GM20431 (cell line): ENCODE data around the gene HYCC2.
"Not testable (repeated sequence)": the region's sequence is repeated elsewhere in the genome, so short reads cannot be mapped to it uniquely, and the experiment has no call there.

ENCODE experiments used
- in situ Hi-C: fragments of 300-500 bp; cut with MseI, MboI; formaldehyde crosslinking; loops from one replicate; pipeline ENCODE4 v1.15.0; 2020; ENCODE audit warnings: low sequenced_read_pairs; ENCODE audit not compliant: unreplicated experiment

HYCC2 gene

GRCh38 chr2:201071479-201072200, at the start of gene HYCC2, which contains the start of gene NDUFB3:
Gene HYCC2 (minus strand): TSS chr2:201071671. CDS start chr2:201024009, 47,662 bp downstream.
Gene NDUFB3 (plus strand): TSS chr2:201072001. CDS start chr2:201078883, 6,882 bp downstream.
- in situ Hi-C loops: no loop called here

DNA sequence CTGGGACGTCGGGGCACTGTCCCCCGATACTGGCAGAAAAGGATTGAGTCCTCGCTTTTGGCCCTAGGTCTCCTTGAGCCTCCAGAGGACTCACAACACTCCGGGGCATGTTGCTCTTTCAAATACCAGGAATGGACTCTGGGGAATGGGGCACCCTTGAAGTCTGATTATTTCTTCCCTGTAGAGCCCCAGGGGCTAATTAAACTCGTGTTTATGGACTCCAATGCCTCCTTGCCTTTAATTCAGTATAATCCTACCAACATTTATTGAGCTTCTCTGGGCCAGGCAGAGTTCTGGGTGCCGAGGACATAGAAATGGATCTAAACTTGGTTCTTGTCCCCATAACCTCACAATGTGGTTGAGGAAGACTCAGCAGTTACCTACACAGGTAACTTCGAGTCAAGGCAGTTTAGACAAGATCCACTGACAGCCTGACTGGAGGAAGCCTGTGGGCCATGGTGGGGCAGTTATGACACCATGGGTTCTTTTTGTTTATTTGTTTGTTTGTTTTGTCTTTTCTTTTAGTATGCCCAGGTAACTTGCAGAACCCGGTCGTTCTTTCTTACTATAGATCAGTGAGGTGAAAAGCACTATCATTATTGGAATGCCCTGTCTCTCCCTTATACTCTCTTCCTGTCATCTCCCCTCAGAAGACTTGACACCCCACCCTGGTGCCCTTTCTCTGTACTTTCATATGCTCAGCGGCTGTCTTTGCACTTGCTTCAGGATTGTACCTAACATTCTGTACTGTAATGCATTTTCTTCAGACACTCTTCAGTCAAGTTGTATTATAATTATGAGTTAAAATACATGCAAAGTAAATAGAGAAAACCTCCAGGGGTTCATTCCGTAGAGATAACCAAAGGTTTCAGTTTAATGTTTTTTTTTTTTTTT, 47.7 kb upstream of the HYCC2 start:
- in situ Hi-C loops: no loop called here

DNA sequence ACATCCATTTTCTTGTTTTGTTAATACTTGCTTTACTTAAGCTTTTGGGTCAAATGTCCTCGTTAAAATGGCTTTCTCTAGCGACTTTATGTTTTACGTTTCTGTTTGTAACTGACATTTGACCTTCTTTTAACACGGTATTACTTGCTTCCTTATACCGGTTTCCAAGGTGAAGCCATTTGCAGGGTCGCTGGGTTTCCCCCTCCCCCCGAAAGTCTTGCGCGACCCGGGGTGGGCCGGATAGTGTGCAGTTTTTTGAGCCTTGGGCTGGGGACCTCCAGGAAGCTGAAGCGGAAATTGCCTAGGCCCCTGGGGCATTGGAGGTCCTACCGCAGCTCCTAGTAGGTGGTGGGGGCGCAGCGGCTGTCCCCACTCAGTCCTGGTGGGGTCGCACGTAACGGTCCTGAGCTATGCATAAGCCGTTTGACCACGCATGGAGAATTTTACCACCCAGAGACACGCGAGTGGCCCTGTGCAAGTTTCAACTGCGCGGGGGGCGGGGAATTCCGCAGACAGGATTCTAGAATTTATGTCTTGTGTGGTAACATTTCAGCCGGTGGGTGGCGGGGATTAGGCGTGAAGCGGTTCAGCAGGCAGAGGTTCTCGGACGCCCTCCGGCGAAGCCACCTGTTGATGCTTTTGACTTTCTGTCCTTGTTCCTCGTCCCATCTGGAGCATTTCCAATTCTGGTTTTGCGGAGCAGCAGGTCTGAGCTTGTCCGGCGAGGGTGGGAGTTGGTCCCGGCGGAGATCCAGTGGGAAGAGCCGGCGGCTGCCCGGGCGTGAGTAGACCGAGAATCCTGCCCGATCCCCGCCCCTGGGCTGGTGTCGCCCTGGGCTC, 46.9 kb upstream of the HYCC2 start:
- in situ Hi-C loops: no loop called here

DNA sequence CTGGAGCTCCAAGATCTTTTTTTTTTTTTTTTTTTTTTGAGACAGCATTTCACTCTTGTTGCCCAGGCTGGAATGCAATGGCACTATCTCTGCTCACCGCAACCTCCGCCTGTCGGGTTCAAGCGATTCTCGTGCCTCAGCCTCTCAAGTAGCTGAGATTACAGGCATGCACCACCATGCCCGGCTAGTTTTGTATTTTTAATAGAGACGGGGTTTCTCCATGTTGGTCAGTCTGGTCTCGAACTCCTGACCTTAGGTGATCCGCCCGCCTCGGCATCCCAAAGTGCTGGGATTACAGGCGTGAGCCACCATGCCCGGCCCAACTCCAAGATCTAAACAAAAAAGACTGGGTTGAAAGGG, 46.2 kb upstream of the HYCC2 start:
- in situ Hi-C loops: not testable (repeated sequence)

GRCh38 chr2:201116959-201117734, 45.7 kb upstream of the HYCC2 start:
- in situ Hi-C loops: no loop called here

DNA sequence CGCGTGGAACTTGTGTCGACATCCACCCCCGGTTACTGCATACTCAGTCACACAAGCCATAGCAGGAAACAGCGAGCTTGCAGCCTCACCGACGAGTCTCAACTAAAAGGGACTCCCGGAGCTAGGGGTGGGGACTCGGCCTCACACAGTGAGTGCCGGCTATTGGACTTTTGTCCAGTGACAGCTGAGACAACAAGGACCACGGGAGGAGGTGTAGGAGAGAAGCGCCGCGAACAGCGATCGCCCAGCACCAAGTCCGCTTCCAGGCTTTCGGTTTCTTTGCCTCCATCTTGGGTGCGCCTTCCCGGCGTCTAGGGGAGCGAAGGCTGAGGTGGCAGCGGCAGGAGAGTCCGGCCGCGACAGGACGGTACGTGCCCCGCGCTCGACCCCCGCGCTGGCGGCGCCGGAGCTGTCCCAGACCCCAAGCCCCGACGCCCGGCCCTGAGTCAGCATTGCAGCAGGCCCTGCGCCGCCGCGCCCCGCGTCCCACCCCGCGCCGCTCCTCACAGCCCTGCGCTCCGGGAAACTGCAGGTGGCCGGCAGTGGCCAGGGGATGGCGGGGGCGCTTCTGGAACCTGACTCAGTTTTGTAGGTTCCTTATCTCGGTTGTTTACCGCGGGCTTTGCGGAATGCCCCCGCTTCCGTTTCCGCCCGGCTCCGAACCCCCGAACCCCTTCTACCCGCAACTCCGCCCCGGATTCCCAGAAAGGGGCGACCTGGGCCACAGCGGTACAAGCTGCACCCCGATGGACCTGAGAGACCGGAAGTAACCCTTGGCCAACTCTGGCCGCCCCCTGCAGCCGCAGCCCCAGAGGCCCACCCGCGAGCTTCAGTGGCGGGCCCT, 44.9 kb upstream of the HYCC2 start, which contains the start of gene CFLAR:
Gene CFLAR, plus strand, starts transcription at position 50 of the 844 bp plus-strand sequence. CDS start 13,702 bp downstream, outside the sequence.
- in situ Hi-C loops: no loop called here

GRCh38 chr2:201114846-201115245, 43.4 kb upstream of the HYCC2 start:
- in situ Hi-C loops: no loop called here

DNA sequence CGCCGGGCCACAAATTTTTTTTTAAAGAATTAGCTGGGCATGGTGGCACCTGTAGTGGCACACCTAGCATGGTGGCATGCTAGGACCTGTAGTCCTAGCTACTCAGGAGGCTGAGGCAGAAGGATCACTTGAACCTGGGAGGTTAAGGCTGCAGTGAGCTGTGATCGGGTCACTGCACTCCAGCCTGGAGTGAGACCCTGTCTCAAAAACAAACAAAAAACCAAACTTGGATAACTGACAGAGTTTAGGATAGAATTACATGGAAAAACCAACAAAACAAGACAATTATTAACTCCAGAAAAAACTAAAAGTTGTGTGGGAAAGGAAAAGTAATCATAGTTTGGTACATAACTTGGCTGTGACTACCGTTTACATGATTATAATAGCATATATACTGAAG, 42.9 kb upstream of the HYCC2 start:
- in situ Hi-C loops: no loop called here

DNA sequence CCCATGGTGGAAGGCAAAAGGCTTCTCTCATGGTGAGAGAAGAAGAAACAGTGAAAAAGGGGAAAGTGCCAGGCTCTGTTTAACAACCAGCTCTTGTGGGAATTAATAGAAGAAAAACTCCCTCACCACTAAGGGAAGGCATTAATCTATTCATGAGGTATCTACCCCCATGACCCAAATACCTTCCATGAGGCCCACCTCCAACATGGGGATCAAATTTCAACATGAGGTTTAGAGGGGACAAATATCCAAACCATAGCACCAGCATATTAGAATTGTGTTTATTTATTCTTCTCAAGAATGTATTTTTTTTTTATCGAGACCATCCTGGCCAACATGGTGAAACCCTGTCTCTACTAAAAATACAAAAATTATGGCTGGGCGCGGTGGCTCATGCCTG, 39.6 kb upstream of the HYCC2 start:
- in situ Hi-C loops: no loop called here

- in situ Hi-C loops: no loop called here
Measured at GRCh38 chr2:201110615-201111014, 39.1 kb upstream of the HYCC2 start.

DNA sequence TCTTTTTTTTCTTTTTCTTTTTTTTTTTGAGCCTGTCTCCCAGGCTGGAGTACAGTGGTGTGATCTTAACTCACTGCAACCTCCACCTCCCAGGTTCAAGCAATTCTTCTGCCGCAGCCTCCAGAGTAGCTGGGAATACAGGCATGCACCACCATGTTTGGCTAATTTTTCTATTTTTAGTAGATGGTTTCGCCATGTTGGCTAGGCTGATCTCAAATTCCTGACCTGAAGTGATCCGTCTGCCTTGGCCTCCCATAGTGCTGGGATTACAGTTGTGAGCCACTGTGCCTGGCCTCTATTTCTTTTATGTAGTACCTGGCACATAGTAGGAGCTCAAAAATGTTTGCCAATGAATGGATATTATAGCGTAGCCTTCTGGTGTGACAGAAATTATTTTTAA, 37.7 kb upstream of the HYCC2 start:
- in situ Hi-C loops: no loop called here

DNA sequence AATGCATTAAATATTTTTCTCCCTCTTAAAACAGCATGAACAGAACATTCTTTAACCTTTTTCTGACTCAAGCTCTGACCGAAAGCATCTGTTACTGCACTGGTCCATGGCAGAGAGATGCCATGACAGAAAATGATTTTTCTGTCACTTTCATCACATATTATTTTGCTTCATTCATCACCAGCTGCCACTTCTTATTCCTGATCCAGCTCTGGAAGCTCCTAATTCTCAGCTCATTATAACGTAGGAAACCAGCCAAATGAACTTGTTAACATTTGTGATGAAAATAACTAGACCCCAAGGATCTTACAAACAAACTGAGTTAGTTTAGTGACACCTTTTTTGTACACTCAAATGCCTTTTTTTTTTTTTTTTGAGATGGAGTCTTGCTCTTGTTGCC, 36.9 kb upstream of the HYCC2 start:
- in situ Hi-C loops: no loop called here

GRCh38 chr2:201107624-201108023, 36.2 kb upstream of the HYCC2 start:
- in situ Hi-C loops: no loop called here

- in situ Hi-C loops: no loop called here
Measured at GRCh38 chr2:201105759-201106158, 34.3 kb upstream of the HYCC2 start.

DNA sequence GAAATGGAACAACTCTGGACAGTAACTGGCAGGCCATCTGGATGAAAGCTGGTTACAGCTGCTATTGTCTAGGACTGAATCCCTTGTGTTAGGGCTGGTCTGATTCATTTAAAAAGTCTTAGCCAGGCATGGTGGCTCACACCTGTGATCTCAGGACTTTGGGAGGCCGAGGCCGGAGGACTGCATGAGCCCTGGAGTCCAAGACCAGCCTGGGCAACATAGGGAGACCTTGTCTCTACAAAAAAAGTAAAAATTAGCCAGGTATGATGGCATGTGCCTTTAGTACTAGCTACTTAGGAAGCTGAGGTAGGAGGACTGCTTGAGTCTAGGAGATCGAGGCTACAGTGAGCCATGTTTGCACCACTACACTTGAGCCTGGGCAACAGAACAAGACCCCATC, 29.0 kb upstream of the HYCC2 start:
- in situ Hi-C loops: no loop called here

- in situ Hi-C loops: no loop called here
Measured at GRCh38 chr2:201093573-201093972, 22.1 kb upstream of the HYCC2 start.

GRCh38 chr2:201090574-201090973, 19.1 kb upstream of the HYCC2 start:
- in situ Hi-C loops: no loop called here

GRCh38 chr2:201084863-201085262, 13.4 kb upstream of the HYCC2 start:
- in situ Hi-C loops: no loop called here

- in situ Hi-C loops: no loop called here
Measured at GRCh38 chr2:201074996-201075395, 3.5 kb upstream of the HYCC2 start.
